Endothelial cell of umbilical vein (primary cell): ENCODE measurements around the gene ANKRD36C.
"Not testable (repeated sequence)": the region's sequence is repeated elsewhere in the genome, so short reads cannot be mapped to it uniquely, and the experiment has no call there.

Source experiments
- EZH2 ChIP-seq: IDR thresholded peaks from 2 replicates; pipeline ENCODE4 v1.6.1; 2012; ENCODE audit warnings: borderline replicate concordance, low read depth, mild to moderate bottlenecking, moderate library complexity, low read length, inconsistent platforms; ENCODE audit not compliant: severe bottlenecking
- FOS ChIP-seq: IDR thresholded peaks from 2 replicates; pipeline ENCODE4 v1.6.1; 2011; ENCODE audit warnings: mild to moderate bottlenecking, low read length, moderate library complexity, borderline replicate concordance; ENCODE audit not compliant: insufficient read depth
- GATA2 ChIP-seq: IDR thresholded peaks from 2 replicates; pipeline ENCODE4 v1.7.0; 2011; ENCODE audit warnings: low read depth, mild to moderate bottlenecking, moderate library complexity, mixed read lengths, low read length; ENCODE audit not compliant: insufficient read length, insufficient read depth
- JUN ChIP-seq: IDR thresholded peaks from 2 replicates; pipeline ENCODE4 v1.6.1; 2011; ENCODE audit warnings: borderline replicate concordance, low read depth; ENCODE audit not compliant: insufficient read length, insufficient read depth
- POLR2A ChIP-seq: IDR thresholded peaks from 2 replicates; pipeline ENCODE4 v1.6.1; 2012; ENCODE audit warnings: low read depth, mild to moderate bottlenecking, control low read depth, low read length
- POLR2AphosphoS5 ChIP-seq: IDR thresholded peaks from 2 replicates; pipeline ENCODE4 v1.6.1; 2012; ENCODE audit warnings: low read depth, mild to moderate bottlenecking, control low read depth, low read length, moderate library complexity; ENCODE audit not compliant: insufficient read depth
- TF ChIP-seq, protein P1 (sequence below), 2 donors: IDR thresholded peaks; 1 replicate in 1 of 2; 2 replicates in 1 of 2; pipeline ENCODE4 v1.5.1; 2011; ENCODE audit warnings: low read length in 2 of 2, mild to moderate bottlenecking in 2 of 2, moderate library complexity in 2 of 2, control low read depth in 1 of 2, inconsistent platforms in 1 of 2, low read depth in 1 of 2; ENCODE audit not compliant: insufficient read depth in 1 of 2; ENCODE audit errors: extremely low read depth in 1 of 2
- TF ChIP-seq, protein P2 (sequence below): IDR thresholded peaks from 2 replicates; pipeline ENCODE4 v1.6.1; 2011; ENCODE audit not compliant: insufficient read depth, insufficient read length

GRCh38 chr2:95930740-95931139 lies 60.9 kb downstream of the ANKRD36C start:
- not testable (repeated sequence) for TF ChIP-seq POLR2A, POLR2AphosphoS5, EZH2, JUN, FOS, GATA2
- TF ChIP-seq, protein P1, sequence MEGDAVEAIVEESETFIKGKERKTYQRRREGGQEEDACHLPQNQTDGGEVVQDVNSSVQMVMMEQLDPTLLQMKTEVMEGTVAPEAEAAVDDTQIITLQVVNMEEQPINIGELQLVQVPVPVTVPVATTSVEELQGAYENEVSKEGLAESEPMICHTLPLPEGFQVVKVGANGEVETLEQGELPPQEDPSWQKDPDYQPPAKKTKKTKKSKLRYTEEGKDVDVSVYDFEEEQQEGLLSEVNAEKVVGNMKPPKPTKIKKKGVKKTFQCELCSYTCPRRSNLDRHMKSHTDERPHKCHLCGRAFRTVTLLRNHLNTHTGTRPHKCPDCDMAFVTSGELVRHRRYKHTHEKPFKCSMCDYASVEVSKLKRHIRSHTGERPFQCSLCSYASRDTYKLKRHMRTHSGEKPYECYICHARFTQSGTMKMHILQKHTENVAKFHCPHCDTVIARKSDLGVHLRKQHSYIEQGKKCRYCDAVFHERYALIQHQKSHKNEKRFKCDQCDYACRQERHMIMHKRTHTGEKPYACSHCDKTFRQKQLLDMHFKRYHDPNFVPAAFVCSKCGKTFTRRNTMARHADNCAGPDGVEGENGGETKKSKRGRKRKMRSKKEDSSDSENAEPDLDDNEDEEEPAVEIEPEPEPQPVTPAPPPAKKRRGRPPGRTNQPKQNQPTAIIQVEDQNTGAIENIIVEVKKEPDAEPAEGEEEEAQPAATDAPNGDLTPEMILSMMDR (IDR thresholded peaks at IDR 0.05; ENCODE audit: extremely low read depth in 1 of 2, insufficient read depth in 1 of 2, low read depth in 1 of 2, low read length in 2 of 2): not testable (repeated sequence)
- TF ChIP-seq, protein P2, sequence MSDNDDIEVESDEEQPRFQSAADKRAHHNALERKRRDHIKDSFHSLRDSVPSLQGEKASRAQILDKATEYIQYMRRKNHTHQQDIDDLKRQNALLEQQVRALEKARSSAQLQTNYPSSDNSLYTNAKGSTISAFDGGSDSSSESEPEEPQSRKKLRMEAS: not testable (repeated sequence)
